ENCODE results near the gene MMP15.

DNA sequence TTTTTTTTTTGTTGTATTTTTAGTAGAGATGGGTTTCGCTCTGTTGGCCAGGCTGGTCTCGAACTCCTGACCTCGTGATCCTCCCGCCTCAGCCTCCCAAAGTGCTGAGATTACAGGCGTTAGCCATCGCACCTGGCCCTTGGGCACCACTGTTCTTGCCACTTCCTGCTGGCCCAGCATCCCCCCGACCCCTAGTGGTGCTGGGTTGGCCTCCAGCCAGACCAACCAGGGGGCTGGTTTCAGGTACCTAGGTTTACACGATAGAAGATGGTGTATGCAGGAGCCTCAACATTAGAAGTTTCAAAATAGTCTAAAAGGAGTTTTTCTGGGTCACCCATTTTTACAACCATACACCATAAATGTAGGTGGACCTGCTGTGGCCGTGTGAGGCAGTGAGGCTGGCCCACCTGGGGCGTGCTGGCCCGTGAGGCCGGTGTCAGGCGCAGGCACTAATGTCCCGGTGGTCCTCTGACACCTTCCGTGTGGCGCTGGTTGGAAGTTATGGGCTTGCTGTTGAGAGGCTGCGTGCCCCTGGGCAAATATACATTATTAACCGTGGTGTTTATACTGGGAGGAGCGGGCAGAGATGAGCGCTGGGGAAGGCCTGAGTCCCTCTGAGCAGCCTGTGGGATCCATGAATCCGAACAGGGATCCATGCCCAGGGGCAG lies 60.2 kb downstream of the MMP15 start:
- TF ChIP-seq RXRA (IDR thresholded peaks at IDR 0.05): no peak
- TF ChIP-seq, protein P1, sequence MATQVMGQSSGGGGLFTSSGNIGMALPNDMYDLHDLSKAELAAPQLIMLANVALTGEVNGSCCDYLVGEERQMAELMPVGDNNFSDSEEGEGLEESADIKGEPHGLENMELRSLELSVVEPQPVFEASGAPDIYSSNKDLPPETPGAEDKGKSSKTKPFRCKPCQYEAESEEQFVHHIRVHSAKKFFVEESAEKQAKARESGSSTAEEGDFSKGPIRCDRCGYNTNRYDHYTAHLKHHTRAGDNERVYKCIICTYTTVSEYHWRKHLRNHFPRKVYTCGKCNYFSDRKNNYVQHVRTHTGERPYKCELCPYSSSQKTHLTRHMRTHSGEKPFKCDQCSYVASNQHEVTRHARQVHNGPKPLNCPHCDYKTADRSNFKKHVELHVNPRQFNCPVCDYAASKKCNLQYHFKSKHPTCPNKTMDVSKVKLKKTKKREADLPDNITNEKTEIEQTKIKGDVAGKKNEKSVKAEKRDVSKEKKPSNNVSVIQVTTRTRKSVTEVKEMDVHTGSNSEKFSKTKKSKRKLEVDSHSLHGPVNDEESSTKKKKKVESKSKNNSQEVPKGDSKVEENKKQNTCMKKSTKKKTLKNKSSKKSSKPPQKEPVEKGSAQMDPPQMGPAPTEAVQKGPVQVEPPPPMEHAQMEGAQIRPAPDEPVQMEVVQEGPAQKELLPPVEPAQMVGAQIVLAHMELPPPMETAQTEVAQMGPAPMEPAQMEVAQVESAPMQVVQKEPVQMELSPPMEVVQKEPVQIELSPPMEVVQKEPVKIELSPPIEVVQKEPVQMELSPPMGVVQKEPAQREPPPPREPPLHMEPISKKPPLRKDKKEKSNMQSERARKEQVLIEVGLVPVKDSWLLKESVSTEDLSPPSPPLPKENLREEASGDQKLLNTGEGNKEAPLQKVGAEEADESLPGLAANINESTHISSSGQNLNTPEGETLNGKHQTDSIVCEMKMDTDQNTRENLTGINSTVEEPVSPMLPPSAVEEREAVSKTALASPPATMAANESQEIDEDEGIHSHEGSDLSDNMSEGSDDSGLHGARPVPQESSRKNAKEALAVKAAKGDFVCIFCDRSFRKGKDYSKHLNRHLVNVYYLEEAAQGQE (IDR thresholded peaks at IDR 0.05): no peak
- TF ChIP-seq, protein P2, sequence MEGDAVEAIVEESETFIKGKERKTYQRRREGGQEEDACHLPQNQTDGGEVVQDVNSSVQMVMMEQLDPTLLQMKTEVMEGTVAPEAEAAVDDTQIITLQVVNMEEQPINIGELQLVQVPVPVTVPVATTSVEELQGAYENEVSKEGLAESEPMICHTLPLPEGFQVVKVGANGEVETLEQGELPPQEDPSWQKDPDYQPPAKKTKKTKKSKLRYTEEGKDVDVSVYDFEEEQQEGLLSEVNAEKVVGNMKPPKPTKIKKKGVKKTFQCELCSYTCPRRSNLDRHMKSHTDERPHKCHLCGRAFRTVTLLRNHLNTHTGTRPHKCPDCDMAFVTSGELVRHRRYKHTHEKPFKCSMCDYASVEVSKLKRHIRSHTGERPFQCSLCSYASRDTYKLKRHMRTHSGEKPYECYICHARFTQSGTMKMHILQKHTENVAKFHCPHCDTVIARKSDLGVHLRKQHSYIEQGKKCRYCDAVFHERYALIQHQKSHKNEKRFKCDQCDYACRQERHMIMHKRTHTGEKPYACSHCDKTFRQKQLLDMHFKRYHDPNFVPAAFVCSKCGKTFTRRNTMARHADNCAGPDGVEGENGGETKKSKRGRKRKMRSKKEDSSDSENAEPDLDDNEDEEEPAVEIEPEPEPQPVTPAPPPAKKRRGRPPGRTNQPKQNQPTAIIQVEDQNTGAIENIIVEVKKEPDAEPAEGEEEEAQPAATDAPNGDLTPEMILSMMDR (IDR thresholded peaks at IDR 0.05; ENCODE audit: low read depth, low read length, missing input control): no peak
- no peak for TF ChIP-seq YY1 (IDR thresholded peaks at IDR 0.05)
- no peak for TF ChIP-seq GABPA (IDR thresholded peaks at IDR 0.05 in 1 of 2, conservative IDR thresholded peaks at IDR 0.05 in 1 of 2)

All from liver (tissue), 3 donors.